Ishikawa (cell line): Measurements from ENCODE around the gene BDKRB2.

Experiments used
- CEBPB ChIP-seq: IDR thresholded peaks from 2 replicates; pipeline ENCODE4 v1.6.1; 2012
- EP300 ChIP-seq: IDR thresholded peaks from 2 replicates; pipeline ENCODE4 v1.6.1; 2012; ENCODE audit warnings: borderline replicate concordance
- MAX ChIP-seq: IDR thresholded peaks from 2 replicates; pipeline ENCODE4 v1.6.1; 2012
- NFIC ChIP-seq: IDR thresholded peaks from 2 replicates; pipeline ENCODE4 v1.6.1; 2012
- REST ChIP-seq: IDR thresholded peaks from 2 replicates; pipeline ENCODE4 v1.6.1; 2012; ENCODE audit warnings: low read depth, mild to moderate bottlenecking
- TCF12 ChIP-seq: IDR thresholded peaks from 2 replicates; pipeline ENCODE4 v1.6.1; 2012; ENCODE audit warnings: low read depth
- TEAD4 ChIP-seq: IDR thresholded peaks from 2 replicates; pipeline ENCODE4 v1.6.1; 2012
- USF1 ChIP-seq: IDR thresholded peaks from 2 replicates; pipeline ENCODE4 v1.6.1; 2012
- YY1 ChIP-seq: IDR thresholded peaks from 2 replicates; pipeline ENCODE4 v1.6.1; 2012; ENCODE audit warnings: low read depth

- TF ChIP-seq EP300 (no peak), YY1 (no peak), TCF12 (no peak), USF1 (no peak), CEBPB (no peak), TEAD4 (no peak), REST (no peak), MAX (no peak), NFIC (no peak)
Measured at GRCh38 chr14:96250485-96250884, 45.8 kb downstream of the BDKRB2 start.
